NCI-H2227 (cell line): ENCODE results near the gene PSEN1.

Experiments used
- DNase-seq: peaks from one replicate; lab custom pipeline; 2025; ENCODE audit not compliant: unreplicated experiment; lab: John Stamatoyannopoulos, UW

PSEN1 gene

GRCh38 chr14:73238424-73238852, 102.1 kb downstream of the PSEN1 start:
- DNase-seq = peak; percentile 18

GRCh38 chr14:73238941-73239340, 102.6 kb downstream of the PSEN1 start:
- DNase-seq = no peak

- peak; percentile 17 for DNase-seq
These were observed 103.3 kb downstream of the PSEN1 start for GRCh38 chr14:73239393-73240241.

- DNase-seq = no peak
These were observed 104.6 kb downstream of the PSEN1 start for GRCh38 chr14:73240816-73241480.

- no peak for DNase-seq
These were observed 105.3 kb downstream of the PSEN1 start for GRCh38 chr14:73241481-73242165.

GRCh38 chr14:73242357-73242901, 106.1 kb downstream of the PSEN1 start:
- DNase-seq = no peak

GRCh38 chr14:73243341-73243740, 107.0 kb downstream of the PSEN1 start:
- no peak for DNase-seq

- DNase-seq = no peak
These were observed 107.4 kb downstream of the PSEN1 start for GRCh38 chr14:73243748-73244147.

GRCh38 chr14:73244541-73245290, 108.4 kb downstream of the PSEN1 start:
- no peak for DNase-seq

- DNase-seq = no peak
These were observed 109.4 kb downstream of the PSEN1 start for GRCh38 chr14:73245480-73246325.

GRCh38 chr14:73246387-73247150, 110.3 kb downstream of the PSEN1 start:
- no peak for DNase-seq

- DNase-seq = no peak
These were observed 112.0 kb downstream of the PSEN1 start for GRCh38 chr14:73248108-73248868.

GRCh38 chr14:73249108-73249507, 112.8 kb downstream of the PSEN1 start:
- no peak for DNase-seq

GRCh38 chr14:73249564-73250316, 113.4 kb downstream of the PSEN1 start:
- no peak for DNase-seq

GRCh38 chr14:73250317-73250713, 114.0 kb downstream of the PSEN1 start:
- DNase-seq = no peak

- no peak for DNase-seq
These were observed 114.6 kb downstream of the PSEN1 start for GRCh38 chr14:73250781-73251500.
